NCI-H345 treated with DMSO at 0.1 percent for 48 hours (cell line): ENCODE results near the gene TAF10.

ENCODE experiments used
- DNase-seq: peaks from one replicate; lab custom pipeline; 2025; ENCODE audit not compliant: unreplicated experiment; lab: John Stamatoyannopoulos, UW

The TAF10 gene

DNA sequence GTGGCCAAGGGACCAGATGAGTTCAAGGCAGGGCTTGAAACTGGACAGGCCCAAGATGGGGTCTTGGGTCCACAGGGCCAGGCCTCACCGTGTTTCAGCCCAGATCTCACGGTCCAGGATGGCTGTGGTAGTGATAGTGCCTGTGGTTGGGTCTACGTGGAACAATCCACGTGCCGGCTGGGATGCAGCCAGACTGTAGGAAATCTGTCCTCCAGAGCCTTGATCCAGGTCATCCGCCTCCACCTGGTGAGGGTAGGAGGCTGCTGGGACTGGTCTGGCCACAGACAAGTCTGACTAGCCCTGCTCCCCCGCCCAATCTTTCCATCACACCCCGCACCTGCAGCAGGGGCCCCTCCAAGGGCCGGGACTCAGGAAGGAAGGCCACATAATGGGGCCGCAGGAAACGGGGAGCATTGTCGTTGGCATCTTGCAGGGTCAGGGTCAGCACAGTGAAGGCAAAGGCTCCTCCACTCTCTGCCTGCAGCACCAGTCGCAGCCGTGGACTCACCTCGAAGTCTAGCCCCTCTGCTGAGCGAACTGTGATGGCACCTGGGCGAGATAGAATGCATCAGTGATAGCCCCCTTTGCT is 13.9 kb upstream of the TAF10 start:
- no peak for DNase-seq

GRCh38 chr11:6625156-6625831 is 13.3 kb upstream of the TAF10 start:
- DNase-seq, result no peak

- DNase-seq, result no peak
Observed at GRCh38 chr11:6623391-6624363, 11.7 kb upstream of the TAF10 start.

DNA sequence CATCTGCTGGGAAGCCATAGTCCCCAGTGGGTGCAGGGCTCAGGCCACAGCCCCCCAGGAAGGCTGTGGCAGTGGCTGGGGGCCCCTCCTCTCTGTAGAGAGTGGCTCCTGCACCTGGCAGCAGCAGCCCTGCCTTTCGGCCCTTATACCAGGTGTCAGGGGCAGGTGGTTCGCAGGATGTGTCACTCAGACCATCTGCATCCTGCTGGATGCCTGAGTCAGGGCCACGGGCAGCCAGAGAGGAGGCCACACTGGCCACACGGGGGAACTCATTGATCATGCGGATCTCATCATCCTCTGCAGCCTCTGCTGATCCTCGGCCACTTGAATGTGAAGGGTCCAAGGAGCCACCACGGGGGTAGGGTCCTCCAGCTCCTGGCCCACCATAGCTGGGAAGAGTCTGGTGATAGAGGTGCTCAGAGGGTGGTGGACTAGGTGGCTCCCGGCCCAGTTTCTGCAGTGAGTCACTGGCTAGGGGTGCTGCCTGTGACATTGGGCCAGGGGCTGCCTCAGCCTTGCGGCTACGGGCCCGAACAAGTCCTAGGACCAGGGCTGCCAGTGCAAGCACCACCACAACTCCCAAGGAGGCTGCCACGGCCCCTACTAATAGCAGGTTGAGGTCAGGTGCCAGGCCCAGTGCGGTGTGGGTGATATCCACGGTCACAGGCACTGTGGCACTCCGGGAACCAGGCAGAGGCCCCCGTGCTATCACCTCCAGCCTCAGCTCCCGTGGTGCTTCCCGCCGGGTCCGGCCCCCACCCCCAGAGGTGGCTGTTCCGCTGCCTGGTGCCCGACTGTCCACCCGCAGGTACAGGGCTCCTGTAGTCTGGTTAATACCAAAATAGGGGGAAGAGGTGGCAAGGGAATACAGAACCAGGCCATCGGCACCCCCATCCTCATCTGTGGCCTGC is 10.5 kb upstream of the TAF10 start:
- DNase-seq, result no peak

- no peak for DNase-seq
Observed at GRCh38 chr11:6621711-6622211, 9.7 kb upstream of the TAF10 start.

DNA sequence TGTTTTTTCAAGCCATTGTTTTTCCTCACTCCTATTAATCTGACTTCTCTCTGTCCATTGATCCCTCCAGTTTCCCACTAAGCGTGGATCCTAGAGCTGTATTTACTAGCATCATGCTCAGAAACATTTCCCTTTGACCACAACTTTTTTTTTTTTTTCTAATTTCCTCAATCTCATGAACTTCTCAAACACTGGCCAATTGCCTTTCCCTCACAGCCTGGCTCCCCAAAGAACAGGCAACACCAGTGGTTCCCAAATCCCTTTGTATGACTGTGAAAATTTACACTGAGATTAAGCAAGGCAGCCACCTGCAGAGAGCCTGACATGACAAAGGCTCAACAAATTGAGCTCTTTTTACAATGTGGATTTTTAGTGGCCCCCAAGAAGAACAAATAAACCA is 8.6 kb upstream of the TAF10 start:
- DNase-seq, result no peak

DNA sequence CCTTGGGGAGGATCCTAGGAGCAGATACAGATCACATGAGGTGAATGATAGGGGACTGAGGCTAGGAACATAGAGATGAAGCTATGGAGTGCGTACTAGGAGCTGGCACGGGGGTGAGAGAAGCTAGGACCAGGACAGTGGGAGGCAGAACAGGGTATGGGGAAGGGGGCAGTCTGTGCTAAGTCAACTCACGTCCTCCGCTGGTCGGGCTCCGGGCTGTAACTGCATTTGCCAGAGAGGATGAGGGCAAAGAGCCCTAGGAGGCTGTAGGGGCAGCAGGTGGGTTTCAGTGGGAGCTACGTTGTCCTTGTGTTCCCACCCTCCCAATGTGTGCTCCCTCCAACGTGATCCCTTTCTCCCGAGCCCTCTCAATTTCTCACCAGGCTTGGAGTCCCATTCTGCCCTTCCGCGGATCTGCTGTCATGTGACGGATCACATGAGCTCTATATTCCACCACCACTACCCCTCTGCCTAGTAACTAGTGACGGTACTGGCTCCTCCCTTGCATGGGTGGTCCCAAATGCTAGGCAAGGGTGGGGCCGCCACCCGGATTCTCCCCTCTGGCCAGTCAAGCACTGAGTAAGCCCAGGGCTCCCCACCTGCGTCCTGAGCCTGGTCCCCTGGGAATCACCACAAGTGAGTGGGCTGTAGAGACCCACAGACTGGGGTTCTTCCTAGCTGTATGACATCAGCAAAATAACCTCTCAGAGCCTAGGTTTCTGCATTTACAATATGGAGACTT is 7.2 kb upstream of the TAF10 start, which contains the start of gene TPP1:
TPP1 (minus strand) TSS at position 419 of the 742 bp plus-strand sequence; CDS start at position 397, 22 bp downstream.
- peak; percentile 89 for DNase-seq

GRCh38 chr11:6618117-6619003 is 6.3 kb upstream of the TAF10 start:
- no peak for DNase-seq

- DNase-seq, result no peak
Observed at GRCh38 chr11:6617315-6617781, 5.3 kb upstream of the TAF10 start.

DNA sequence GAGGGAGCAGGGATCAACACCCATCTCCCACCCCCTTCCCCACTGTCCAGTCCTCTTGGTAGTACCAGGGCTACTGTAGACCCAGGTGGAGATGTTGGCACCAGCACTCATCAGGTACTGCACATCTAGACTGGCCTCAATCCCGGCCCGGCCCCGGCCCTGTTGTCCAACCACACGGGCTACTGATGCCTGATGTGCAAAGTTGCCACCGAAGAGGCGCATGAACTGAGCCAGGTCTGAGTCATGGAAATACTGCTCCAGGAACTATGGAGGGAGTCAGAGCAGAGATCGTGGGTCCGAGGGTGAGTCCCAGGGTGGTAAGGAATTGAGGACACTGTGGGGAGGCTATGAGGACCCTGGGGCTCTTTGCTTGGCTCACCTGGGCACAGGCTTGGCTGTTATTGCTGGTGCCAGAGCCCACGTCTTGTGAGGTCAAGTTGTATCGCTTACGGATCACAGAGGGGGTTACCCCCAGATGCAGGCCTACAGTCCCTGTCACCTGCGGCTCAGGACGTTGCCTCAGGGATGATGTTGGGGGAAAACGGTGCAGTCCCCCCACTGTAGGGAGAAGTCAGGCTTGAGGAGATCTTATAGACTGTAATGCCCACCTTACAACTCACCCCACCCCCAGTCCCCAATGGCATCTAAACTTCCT is 4.7 kb upstream of the TAF10 start:
- no peak for DNase-seq

GRCh38 chr11:6615882-6616585 is 4.0 kb upstream of the TAF10 start:
- DNase-seq, result no peak

DNA sequence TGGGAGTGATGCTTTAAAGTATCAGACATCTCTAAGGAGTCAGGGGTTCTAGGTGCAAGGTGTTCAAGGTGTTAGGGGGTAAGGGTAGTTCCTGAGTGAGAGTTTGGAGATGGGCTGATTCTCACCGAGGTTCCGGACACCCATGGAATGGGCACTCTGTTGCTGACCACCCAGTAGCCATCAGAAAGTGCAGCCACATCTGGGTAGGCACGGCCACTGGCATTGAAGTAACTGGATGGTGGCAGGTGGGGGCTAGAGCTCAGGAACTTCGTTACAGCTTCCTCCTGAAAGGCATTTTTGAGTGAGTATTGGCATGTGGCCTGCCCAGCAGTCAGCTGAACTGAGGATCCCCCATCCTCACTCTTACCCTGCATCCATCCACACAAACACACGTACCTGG is 3.0 kb upstream of the TAF10 start:
- DNase-seq, result no peak

DNA sequence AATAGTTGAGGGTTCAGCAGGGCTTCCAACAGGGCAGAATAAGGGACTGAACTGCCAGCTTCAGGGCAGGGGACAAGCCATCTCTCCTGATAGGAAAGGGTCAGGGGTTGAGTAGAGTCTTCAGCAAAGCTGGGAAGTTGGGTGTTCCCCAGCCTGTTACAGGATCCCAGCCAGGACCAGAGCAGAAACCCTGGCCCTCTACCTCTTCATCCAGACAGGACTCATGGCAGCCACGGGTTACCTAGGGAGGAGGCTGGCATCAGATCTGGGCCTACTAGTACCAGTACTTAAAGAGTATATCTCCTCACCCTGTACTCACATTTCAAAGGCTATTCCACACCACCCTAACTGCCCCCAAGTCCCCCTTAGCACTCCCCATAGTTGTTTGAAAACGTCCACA is 2.4 kb upstream of the TAF10 start:
- no peak for DNase-seq

GRCh38 chr11:6613496-6613895 is 1.5 kb upstream of the TAF10 start:
- DNase-seq, result no peak

DNA sequence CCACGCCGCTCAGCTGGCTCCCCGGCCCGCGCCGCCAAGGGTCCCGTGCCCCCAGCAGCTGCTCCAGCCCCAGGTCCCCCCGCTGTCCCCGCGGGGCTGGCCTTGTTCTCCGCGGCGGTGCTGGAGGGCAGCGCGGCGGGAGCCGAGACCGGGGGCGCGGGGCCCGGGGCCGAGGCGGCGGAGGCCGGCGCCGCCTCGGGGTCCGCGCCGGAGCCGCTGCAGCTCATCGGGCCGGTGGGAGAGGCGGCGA is 128 bp downstream of the TAF10 start:
- DNase-seq, result no peak

- no peak for DNase-seq
Observed at GRCh38 chr11:6611092-6611962, 689 bp downstream of the TAF10 start.

- no peak for DNase-seq
Observed at GRCh38 chr11:6610591-6610990, 1.4 kb downstream of the TAF10 start.
